ENCODE data around the gene KDM4C.

GRCh38 chr9:7095058-7095457 lies 337.3 kb downstream of the KDM4C start:
- TF ChIP-seq, protein P1, sequence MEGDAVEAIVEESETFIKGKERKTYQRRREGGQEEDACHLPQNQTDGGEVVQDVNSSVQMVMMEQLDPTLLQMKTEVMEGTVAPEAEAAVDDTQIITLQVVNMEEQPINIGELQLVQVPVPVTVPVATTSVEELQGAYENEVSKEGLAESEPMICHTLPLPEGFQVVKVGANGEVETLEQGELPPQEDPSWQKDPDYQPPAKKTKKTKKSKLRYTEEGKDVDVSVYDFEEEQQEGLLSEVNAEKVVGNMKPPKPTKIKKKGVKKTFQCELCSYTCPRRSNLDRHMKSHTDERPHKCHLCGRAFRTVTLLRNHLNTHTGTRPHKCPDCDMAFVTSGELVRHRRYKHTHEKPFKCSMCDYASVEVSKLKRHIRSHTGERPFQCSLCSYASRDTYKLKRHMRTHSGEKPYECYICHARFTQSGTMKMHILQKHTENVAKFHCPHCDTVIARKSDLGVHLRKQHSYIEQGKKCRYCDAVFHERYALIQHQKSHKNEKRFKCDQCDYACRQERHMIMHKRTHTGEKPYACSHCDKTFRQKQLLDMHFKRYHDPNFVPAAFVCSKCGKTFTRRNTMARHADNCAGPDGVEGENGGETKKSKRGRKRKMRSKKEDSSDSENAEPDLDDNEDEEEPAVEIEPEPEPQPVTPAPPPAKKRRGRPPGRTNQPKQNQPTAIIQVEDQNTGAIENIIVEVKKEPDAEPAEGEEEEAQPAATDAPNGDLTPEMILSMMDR (IDR thresholded peaks at IDR 0.05; ENCODE audit: borderline replicate concordance, extremely low read depth, low read length, poor library complexity, severe bottlenecking) = no peak
- no peak for TF ChIP-seq EZH2 (IDR thresholded peaks at IDR 0.05; ENCODE audit: borderline replicate concordance, low read depth, low read length, severe bottlenecking)

Data from DND-41 (cell line).